GM19193 (cell line): ENCODE data around the gene LRP1B.

ENCODE experiments used
- POLR2A ChIP-seq: IDR thresholded peaks from 4 replicates; pipeline ENCODE4 v1.6.1; 2011; ENCODE audit not compliant: insufficient read depth, insufficient read length; ENCODE audit errors: extremely low read depth

LRP1B gene

DNA sequence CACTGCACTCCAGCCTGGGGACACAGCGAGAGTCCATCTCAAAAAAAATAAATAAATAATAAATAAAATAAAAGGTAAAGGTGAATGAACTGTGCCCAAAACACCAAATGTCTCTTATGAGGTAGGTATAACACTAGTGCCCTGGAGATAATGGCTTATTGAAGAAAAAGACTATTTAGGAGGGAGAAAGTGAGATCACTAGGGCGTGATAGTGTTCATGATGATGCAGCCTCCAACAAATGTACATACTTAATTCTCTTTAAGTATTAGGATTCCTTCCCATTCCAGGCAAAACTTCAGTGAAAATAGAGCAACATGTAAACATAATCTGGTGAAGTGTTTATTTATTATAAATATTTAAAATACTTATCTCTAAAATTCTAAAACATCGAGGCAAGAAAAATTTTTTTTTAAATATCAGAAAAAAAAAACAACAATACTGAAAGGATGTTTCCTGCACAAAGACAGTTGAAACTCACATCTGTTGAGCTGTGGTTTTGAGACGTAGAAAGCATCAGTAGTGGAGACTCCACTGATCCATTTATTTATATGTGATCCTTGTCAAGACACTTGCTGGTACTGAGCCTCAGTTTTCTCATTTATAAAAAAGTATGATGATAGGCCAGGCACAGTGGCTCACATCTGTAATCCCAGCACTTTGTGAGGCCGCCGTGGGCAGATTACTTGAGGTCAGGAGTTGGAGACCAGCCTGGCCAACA is 183.3 kb downstream of the LRP1B start:
- no peak for TF ChIP-seq POLR2A

- no peak for TF ChIP-seq POLR2A
Measured at GRCh38 chr2:141946016-141946415, 184.8 kb downstream of the LRP1B start.

GRCh38 chr2:141943918-141944317 is 186.9 kb downstream of the LRP1B start:
- no peak for TF ChIP-seq POLR2A

DNA sequence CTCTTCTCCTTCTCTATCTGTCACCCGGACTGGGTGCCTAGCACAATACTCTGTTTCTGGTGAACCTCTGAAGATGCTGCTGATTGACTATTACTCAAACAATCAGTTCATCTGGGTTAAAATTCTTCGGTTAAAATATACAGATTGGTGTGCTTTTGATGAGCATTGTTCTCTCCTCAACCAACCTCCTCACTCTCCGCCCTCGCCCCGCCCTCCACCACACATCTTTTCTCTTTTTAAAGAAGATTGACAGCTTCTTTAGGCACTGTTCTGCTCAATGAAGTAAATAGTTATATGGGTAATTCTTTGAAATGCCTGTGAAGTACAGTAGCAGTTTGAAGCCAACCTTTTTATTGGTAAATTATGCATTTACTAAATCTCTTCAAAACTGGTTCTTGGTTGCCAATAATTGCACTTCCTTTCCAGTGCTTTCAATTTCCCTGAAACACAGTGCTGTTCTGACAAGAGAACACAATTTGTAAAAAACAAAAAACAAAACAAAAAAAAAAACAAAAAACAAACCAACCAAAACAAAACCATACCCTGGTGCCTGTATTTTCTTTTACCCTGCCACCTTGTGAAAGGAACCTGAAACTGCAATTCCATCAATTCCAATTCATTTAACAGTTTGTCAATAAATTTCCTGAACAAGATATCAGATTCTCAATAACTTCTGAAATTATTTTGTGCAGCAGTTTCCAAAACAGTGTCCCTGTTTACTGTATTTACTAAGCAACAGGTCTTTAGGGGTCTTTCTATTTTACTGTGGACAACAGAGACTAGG is 188.6 kb downstream of the LRP1B start:
- TF ChIP-seq POLR2A = no peak

GRCh38 chr2:141941210-141941714 is 189.6 kb downstream of the LRP1B start:
- TF ChIP-seq POLR2A = no peak

GRCh38 chr2:141940709-141941108 is 190.1 kb downstream of the LRP1B start:
- no peak for TF ChIP-seq POLR2A

DNA sequence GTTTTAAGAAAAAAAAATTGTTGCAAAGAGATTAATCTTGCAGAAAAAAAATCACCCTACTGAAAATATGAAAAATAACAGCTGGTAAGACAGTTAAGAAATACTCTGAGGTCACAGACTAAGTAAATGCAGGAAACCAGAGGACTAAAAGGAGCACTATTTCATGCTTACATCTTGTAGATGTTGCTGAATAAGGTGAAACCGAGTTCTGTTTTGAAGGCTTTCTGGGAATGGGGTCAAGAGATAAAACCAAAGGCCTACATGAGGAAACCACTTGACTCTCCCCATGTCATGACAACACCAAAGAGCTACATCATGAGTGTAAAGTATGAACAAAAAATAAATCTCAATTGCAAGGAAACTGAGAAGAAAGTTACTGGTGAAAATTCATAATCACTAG is 197.6 kb downstream of the LRP1B start:
- TF ChIP-seq POLR2A = no peak

DNA sequence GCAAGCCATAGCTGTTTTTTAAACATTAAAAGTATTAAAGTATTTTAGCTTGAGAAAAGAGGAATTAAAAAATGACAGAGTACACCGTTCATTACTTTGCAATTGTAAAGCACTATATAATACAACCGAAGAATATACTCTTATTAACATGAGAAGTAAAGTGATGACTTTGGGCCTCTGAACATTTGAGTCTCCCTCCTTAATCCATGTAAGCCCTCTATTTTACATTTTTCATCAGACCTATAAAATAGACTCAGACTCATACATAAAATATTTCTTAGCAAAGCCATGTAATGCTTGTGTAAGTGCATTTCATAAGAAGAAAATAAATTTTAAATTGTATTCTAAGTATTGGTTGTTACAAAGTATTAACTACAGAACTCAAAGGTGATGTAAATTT is 198.6 kb downstream of the LRP1B start:
- no peak for TF ChIP-seq POLR2A

GRCh38 chr2:141931797-141932196 is 199.0 kb downstream of the LRP1B start:
- no peak for TF ChIP-seq POLR2A

GRCh38 chr2:141930803-141931202 is 200.0 kb downstream of the LRP1B start:
- no peak for TF ChIP-seq POLR2A

DNA sequence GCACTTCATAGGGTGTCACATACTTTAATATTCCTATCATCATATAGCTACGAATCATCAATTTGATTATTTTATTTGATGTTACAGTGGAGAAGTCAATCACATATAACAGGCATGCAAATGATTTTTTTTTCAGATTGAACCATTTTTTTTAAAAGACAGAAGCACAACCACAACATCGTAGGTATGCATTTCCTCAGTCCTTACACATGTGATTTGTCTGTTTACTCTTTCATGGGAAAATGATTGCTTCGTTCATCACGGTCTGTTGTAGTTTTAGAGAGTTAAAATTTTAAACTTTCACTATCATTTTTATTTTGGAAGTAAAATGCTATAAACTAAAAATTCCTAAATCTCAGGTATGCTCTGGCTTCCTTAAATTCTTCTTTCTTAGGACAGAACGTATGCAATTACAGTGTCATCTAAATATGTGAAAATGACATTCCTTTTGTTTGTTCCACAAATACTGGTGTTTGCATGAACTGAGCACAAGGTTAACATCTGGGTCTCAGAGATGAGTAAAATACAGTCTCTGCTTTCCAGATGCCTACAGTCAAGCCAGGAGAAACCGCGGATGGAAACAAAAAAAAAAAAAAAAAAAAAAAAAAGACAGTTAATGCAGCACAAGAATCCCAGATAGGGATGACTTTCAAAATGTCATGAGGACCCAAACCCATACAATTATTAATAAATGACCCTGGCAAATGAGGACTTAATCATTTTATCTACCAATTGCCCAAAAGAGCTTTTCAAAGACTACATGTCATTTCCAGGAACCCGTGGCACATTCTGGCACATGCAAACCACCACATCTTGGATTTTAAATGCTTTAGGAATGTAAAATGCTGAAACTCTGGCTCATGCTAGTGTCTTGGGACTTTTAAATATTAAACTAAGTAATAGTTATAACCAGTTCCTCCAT is 201.2 kb downstream of the LRP1B start:
- no peak for TF ChIP-seq POLR2A

GRCh38 chr2:141928476-141928875 is 202.3 kb downstream of the LRP1B start:
- TF ChIP-seq POLR2A = no peak

GRCh38 chr2:141927536-141927935 is 203.3 kb downstream of the LRP1B start:
- TF ChIP-seq POLR2A = no peak

DNA sequence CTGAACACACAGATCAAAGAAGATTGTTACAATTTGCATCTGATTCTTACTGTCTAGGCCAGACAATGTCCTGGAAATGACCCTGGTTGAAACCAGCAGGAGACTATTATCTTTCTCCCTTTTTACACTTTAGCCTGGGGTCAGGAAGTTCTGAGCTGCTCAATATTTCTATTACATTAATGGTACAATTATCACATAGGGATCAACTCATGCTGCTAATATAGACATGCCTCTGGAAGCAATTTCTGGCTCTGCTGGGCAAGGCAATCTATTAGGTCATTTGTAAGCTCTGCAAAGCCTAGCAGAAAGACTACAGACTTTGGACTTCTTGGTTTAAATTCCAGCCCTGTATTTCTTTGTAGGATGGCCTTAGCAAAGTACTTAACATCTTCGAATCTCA is 205.3 kb downstream of the LRP1B start:
- no peak for TF ChIP-seq POLR2A

GRCh38 chr2:141923657-141924056 is 207.2 kb downstream of the LRP1B start:
- TF ChIP-seq POLR2A = no peak
